HG03469 (cell line): ENCODE results near the gene SDF4.
"Not testable (repeated sequence)": the region's sequence is repeated elsewhere in the genome, so short reads cannot be mapped to it uniquely, and the experiment has no call there.

Source experiments
- ATAC-seq: cut with Tn5 transposase; IDR thresholded peaks from one replicate; pipeline ENCODE4 v1.9.1; 2021; ENCODE audit warnings: mild to moderate bottlenecking, moderate library complexity, moderate number of reproducible peaks; ENCODE audit not compliant: unreplicated experiment

Gene SDF4

GRCh38 chr1:1259951-1260600 lies 28.3 kb upstream of the SDF4 start:
- ATAC-seq, result no peak

- ATAC-seq, result no peak
Observed at GRCh38 chr1:1259540-1259939, 27.7 kb upstream of the SDF4 start.

GRCh38 chr1:1259119-1259488 lies 27.3 kb upstream of the SDF4 start:
- no peak for ATAC-seq

GRCh38 chr1:1256956-1257871 lies 25.4 kb upstream of the SDF4 start:
- no peak for ATAC-seq

GRCh38 chr1:1255611-1256010 lies 23.8 kb upstream of the SDF4 start:
- ATAC-seq, result no peak

- no peak for ATAC-seq
Observed at GRCh38 chr1:1255078-1255477, 23.3 kb upstream of the SDF4 start.

- no peak for ATAC-seq
Observed at GRCh38 chr1:1254667-1254998, 22.8 kb upstream of the SDF4 start.

- no peak for ATAC-seq
Observed at GRCh38 chr1:1253972-1254666, 22.3 kb upstream of the SDF4 start.

- no peak for ATAC-seq
Observed at GRCh38 chr1:1253314-1253713, 21.5 kb upstream of the SDF4 start.

- ATAC-seq, result no peak
Observed at GRCh38 chr1:1250786-1251284, 19.0 kb upstream of the SDF4 start.

- ATAC-seq, result not testable (repeated sequence)
Observed at GRCh38 chr1:1248009-1248913, 16.5 kb upstream of the SDF4 start.

GRCh38 chr1:1247341-1247913 lies 15.6 kb upstream of the SDF4 start:
- ATAC-seq, result no peak

GRCh38 chr1:1246577-1247340 lies 15.0 kb upstream of the SDF4 start, which contains the start of gene C1QTNF12:
C1QTNF12 (minus strand) TSS chr1:1246722; CDS start chr1:1246690, 32 bp downstream.
- no peak for ATAC-seq

GRCh38 chr1:1245817-1246576 lies 14.2 kb upstream of the SDF4 start:
- ATAC-seq, result no peak

- no peak for ATAC-seq
Observed at GRCh38 chr1:1245178-1245816, 13.5 kb upstream of the SDF4 start.

GRCh38 chr1:1244192-1244811 lies 12.5 kb upstream of the SDF4 start:
- ATAC-seq, result no peak

- ATAC-seq, result no peak
Observed at GRCh38 chr1:1243807-1244191, 12.0 kb upstream of the SDF4 start.

- no peak for ATAC-seq
Observed at GRCh38 chr1:1243266-1243660, 11.5 kb upstream of the SDF4 start.
